Common myeloid progenitor, CD34-positive (primary cell): ENCODE data around the gene ZDHHC16. TPM values are rescaled to one million over a fixed set of nuclear protein-coding genes. Genes with fewer than 3 reads are reported as not detected.

Experiments
- CTCF ChIA-PET: fragments of 350-600 bp; sonication (Branson Sonifier 250); formaldehyde crosslinking; loops from one replicate; lab custom pipeline; 2021; ENCODE audit warnings: antibody characterized with exemption; lab: Charles Lee
- POLR2A ChIA-PET: fragments of 350-600 bp; sonication (Branson Sonifier 250); formaldehyde crosslinking; loops from one replicate; lab custom pipeline; 2021; ENCODE audit warnings: antibody characterized with exemption; lab: Charles Lee
- DNase-seq, 3 donors: peaks; one replicate each; pipeline versions ENCODE4 v3.0.0 to v3.0.0-alpha.2; 2013
- H3K27ac ChIP-seq, 2 experiments: 1 replicate in 1 of 2; 2 replicates in 1 of 2; pipeline ENCODE4 v1.7.0; 2013; ENCODE audit warnings: inconsistent platforms in 2 of 2, low read length in 2 of 2, mild to moderate bottlenecking in 2 of 2, low read depth in 1 of 2, moderate library complexity in 1 of 2; ENCODE audit not compliant: severe bottlenecking in 2 of 2, insufficient read depth in 1 of 2, poor library complexity in 1 of 2
- H3K27me3 ChIP-seq, 5 experiments: replicated peaks in 2 of 5; 1 replicate in 3 of 5; 2 replicates in 2 of 5; pipeline versions ENCODE4 v1.6.1 to v1.7.0; 2013; ENCODE audit warnings: low read length in 4 of 5, mild to moderate bottlenecking in 2 of 5, moderate library complexity in 2 of 5, inconsistent platforms in 1 of 5; ENCODE audit not compliant: insufficient read depth in 5 of 5, control insufficient read depth in 4 of 5
- H3K36me3 ChIP-seq, 4 experiments: 1 replicate in 2 of 4; 2 replicates in 2 of 4; pipeline versions ENCODE4 v1.6.1 to v1.7.0; 2013; ENCODE audit warnings: low read length in 3 of 4, control low read depth in 1 of 4, mild to moderate bottlenecking in 1 of 4; ENCODE audit not compliant: control insufficient read depth in 4 of 4, insufficient read depth in 4 of 4
- H3K4me1 ChIP-seq, 4 experiments: 1 replicate in 3 of 4; 2 replicates in 1 of 4; pipeline versions ENCODE4 v1.6.1 to v1.7.1; 2013; ENCODE audit warnings: low read length in 3 of 4, mild to moderate bottlenecking in 3 of 4, control low read depth in 1 of 4, inconsistent platforms in 1 of 4, moderate library complexity in 1 of 4; ENCODE audit not compliant: control insufficient read depth in 4 of 4, insufficient read depth in 4 of 4; ENCODE audit errors: control extremely low read depth in 1 of 4
- H3K4me3 ChIP-seq, 7 experiments: 1 replicate in 4 of 7; 2 replicates in 3 of 7; pipeline versions ENCODE4 v1.5.1 to v1.7.0; 2013; ENCODE audit warnings: mild to moderate bottlenecking in 7 of 7, low read length in 6 of 7, moderate library complexity in 6 of 7, inconsistent platforms in 2 of 7, low read depth in 2 of 7, control low read depth in 1 of 7; ENCODE audit not compliant: insufficient read depth in 4 of 7, control insufficient read depth in 1 of 7; ENCODE audit errors: extremely low read depth in 1 of 7
- H3K9me3 ChIP-seq, 5 experiments: 1 replicate in 4 of 5; 2 replicates in 1 of 5; pipeline versions ENCODE4 v1.6.1 to v1.7.1; 2013; ENCODE audit warnings: low read length in 4 of 5, mild to moderate bottlenecking in 2 of 5, inconsistent platforms in 1 of 5, low read depth in 1 of 5, moderate library complexity in 1 of 5; ENCODE audit not compliant: control insufficient read depth in 4 of 5, insufficient read depth in 2 of 5; ENCODE audit errors: control extremely low read depth in 1 of 5
- WGBS: methylation state at CpG from one replicate; pipeline ENCODE4 v1.1.5; 2013; ENCODE audit not compliant: insufficient coverage; 5-methylcytosine and 5-hydroxymethylcytosine counted together
- polyA plus RNA-seq: library from polyadenylated mRNA; unstranded; fragments of 120-200 nt; gene quantifications from one replicate; pipeline ENCODE4 v1.2.1, GENCODE V29; 2013

Gene ZDHHC16
- 26.7 TPM for polyA plus RNA-seq

DNA sequence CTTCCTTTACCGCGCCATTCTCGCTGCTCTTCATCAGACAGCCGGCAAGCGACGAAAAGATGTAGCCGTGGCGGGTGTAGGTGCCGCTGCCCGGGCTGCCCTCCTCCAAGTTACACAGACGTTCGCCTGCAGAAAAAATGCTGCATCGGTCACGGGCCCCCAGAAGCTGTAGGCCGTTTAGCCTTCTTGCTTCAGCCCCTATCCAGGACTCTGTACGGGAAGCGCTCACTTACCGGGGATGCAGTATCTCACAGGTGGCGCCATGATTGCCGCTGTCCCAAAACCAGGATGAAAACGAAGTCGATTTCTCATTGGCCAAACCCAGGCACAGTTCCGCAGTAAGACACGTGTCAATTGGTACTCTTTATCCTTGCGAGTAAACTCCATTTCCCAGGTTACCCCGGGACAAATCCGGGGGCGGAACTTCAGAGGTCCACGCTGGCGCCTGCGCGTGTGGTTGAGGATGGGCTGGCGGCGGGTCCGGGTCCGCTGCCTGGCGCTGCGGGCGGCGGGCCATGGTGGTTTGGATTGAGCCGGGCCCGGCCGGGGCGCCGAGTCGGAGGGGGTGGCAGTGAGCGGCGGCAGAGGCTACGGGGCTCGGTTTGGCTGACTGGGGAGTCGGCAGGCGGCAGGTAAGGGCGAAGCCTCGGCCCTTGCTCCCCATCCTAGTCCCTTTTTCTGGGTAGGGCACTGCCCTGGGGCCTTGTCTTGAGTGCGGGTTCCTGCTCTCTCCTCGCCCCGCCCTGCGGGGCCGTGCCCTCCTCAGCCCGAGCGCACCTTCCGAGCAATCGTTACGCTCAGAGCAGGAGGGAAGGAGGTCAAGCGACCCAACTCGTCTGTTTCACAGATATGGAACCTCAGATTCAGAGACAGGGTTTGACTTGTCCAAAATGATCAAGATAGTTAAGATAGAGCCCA lies at the start of gene ZDHHC16, which contains the start of gene EXOSC1:
Gene ZDHHC16 (plus strand): TSS at position 454 of the 918 bp plus-strand sequence. CDS start 5,501 bp downstream, outside the sequence.
Gene EXOSC1 (minus strand): TSS at position 285 of the 918 bp plus-strand sequence. CDS start 21 bp downstream, at position 264.
- H3K9me3 ChIP-seq: no peaks in the 10 kb centered on the region
- peak within 1 kb of the TSS; percentile 64 to 79 for H3K27ac ChIP-seq
- WGBS: under 1% methylated on average over 62 of the region's 66 CpGs
- peaks cover 9 to 30% (median 19%) of the 10 kb centered on the region in 4 experiments for H3K4me1 ChIP-seq
- DNase-seq: peak; percentile 92 to 96 (median 94)
- CTCF ChIA-PET: interaction anchor here (1.1 to 1.5 kb wide), 5 partner anchors 9 to 181 kb away, joined by 3 to 4 read pairs (median 3); partner anchors contain the start of gene RRP12
- H3K27me3 ChIP-seq: no peaks in the 10 kb centered on the region
- H3K36me3 ChIP-seq: peaks cover 2 to 20% (median 9%) of the 10 kb centered on the region in 4 experiments
- POLR2A ChIA-PET: no interaction called here
- H3K4me3 ChIP-seq: peak within 1 kb of the TSS; percentile 86 to 99 (median 92)

DNA sequence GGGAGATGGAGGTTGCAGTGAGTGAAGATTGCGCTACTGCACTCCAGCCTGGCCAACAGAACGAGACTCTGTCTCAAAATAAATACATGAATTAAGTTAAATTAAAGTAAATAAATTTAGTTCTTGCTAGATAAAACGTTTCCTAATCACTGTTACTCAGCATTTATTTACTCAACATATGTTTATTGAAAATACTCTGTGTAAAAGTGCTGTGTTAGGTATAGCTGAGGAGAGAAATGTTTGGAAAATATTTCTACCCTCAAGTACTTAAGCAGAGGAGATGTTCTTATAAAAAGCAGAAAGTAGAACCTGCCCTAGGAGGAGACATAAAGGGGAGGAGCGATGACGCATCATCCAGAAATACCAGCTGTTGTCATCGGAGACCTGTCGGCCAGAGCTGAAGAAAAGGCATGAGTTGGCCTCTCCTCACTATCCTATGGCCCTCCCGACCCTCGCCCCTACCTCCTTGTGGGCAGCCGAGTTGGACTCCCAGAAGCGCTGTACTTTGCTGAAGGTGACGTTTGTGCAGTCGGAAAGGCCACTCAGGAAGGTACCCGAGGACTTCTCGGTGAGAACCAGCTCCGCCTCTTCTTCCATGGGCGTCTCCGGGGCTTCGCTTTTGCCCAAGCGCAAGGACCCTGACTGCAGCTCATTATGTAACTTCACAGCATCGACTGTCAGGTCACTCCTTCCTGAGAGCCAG lies 46.0 kb upstream of the ZDHHC16 start:
- DNase-seq: peak in 2 of 3 donors; percentile 51 to 75
- Histone ChIP-seq H3K27ac (peak overlapping the region; percentile 95 to 98), H3K9me3 (no peaks in the 10 kb centered on the region), H3K27me3 (no peaks in the 10 kb centered on the region), H3K4me3 (peak overlapping the region in 6 of 7 experiments; percentile 88 to 93 (median 90)), H3K36me3 (peaks cover 6 to 19% (median 10%) of the 10 kb centered on the region in 4 experiments), H3K4me1 (peaks cover 0 to 19% (median 13%) of the 10 kb centered on the region in 4 experiments)
- CTCF ChIA-PET: interaction anchor here (0.6 to 3.7 kb wide), 12 partner anchors 9 to 239 kb away, joined by 3 to 13 read pairs (median 4); no protein-coding TSS in a partner anchor
- POLR2A ChIA-PET: interaction anchor here (0.6 to 0.8 kb wide), 3 partner anchors 13 to 30 kb away, joined by 3 to 5 read pairs (median 3); no protein-coding TSS in a partner anchor
- WGBS: 34% methylated on average over 18 of the region's 21 CpGs

DNA sequence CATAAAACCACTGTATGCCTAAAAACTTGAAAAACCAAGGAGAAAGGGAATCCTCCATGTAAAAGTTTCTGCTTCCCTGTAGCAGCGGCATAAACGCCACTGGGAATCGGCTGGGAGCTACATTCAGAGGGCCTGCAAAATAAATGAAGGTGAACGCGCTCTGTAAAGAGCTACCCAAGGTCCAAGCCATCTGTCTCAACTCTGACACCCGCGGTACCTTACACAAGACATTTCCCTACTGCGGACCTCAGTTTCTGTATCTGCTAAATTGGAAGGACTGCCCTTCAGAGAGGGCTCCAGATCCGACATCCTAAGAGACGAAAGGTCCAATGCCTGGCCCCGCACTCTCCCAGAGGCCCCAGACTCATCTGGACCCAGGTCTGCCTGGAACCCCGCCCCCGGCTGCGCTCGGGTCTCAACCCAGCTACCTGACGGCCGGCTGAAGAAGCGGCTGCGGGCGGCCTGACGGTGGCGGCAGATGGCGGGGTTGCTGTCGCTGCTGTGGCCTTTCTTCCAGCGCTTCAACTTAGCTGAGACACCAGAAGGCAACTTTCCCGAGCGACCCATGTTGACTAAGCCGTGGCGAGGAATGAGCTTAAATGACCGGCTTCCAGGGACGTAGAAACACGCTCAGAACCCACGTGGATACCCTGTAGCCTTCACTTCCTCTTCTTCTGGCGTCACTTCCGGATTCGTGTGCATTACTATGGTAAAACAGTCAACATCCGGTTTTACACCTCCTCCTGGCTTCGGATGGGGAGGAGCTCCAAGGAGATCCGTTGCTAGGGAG lies 45.1 kb upstream of the ZDHHC16 start, which contains the start of gene RRP12:
Gene RRP12 (minus strand): TSS at position 676 of the 790 bp plus-strand sequence. CDS start 109 bp downstream, at position 567.
- Histone ChIP-seq H3K27ac (peak within 1 kb of the TSS; percentile 95 to 98), H3K27me3 (no peaks in the 10 kb centered on the region), H3K4me3 (peak within 1 kb of the TSS; percentile 65 to 93 (median 90)), H3K36me3 (peaks cover 6 to 13% (median 9%) of the 10 kb centered on the region in 4 experiments), H3K9me3 (no peaks in the 10 kb centered on the region), H3K4me1 (peaks cover 0 to 23% (median 17%) of the 10 kb centered on the region in 4 experiments)
- ChIA-PET POLR2A (interaction anchor here (0.6 kb wide), 1 partner anchor 29 kb away, joined by 5 read pairs; no protein-coding TSS in a partner anchor), CTCF (interaction anchor here (0.7 to 3.7 kb wide), 14 partner anchors 10 to 81 kb away, joined by 3 to 13 read pairs (median 4); no protein-coding TSS in a partner anchor)
- DNase-seq: peak; percentile 99
- WGBS: 0% methylated on average over 37 of the region's 39 CpGs

DNA sequence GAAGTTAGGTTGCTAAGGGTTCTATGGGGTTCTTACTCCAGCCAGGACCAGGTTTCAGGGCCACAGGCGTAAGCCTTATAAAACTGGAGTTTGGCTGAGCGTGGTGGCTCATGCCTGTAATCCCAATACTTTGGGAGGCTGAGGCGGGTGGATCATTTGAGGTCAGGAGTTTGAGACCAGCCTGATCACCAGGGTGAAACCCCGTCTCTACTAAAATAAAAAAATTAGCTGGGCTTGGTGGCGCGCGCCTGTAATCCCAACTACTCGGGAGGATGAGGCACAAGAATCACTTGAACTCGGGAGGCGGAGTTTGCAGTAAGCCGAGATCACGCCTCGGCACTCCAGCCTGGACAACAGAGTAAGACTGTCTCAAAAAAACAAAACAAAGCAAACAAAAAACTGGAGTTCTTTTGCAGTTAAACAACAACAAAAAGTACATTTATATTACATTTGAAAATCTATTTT lies 44.5 kb upstream of the ZDHHC16 start:
- ChIA-PET CTCF (interaction anchor here (0.7 to 3.7 kb wide), 9 partner anchors 9 to 57 kb away, joined by 3 to 13 read pairs (median 4); no protein-coding TSS in a partner anchor), POLR2A (no interaction called here)
- Histone ChIP-seq H3K27ac (peak overlapping the region; percentile 95 to 98), H3K9me3 (no peaks in the 10 kb centered on the region), H3K4me3 (peak overlapping the region in 6 of 7 experiments; percentile 65 to 93 (median 89)), H3K27me3 (no peaks in the 10 kb centered on the region), H3K4me1 (peaks cover 0 to 29% (median 23%) of the 10 kb centered on the region in 4 experiments), H3K36me3 (peaks cover under 1 to 7% (median 3%) of the 10 kb centered on the region in 4 experiments)
- no peak for DNase-seq
- 69% methylated on average over 10 of the region's 13 CpGs for whole genome bisulfite sequencing

DNA sequence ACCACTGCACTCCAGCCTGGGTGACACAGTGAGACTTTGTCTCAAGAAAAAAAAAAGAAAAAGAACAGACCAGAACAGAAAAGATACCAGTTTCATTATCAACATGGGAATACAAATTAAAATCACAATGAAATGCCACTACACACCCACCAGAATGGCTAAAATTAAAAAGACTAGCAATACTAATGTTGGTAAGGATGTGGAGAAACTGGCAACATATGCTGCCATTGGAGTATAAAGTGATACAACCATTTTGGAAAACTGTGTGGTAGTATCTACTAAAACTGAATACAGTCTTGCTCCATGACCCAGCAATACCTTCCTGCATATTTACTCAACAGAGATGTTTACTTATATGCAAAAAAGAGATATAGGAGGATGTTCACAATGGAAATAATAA lies 41.9 kb upstream of the ZDHHC16 start:
- H3K27me3 ChIP-seq: no peaks in the 10 kb centered on the region
- ChIA-PET POLR2A (no interaction called here), CTCF (interaction anchor here (0.7 to 0.8 kb wide), 2 partner anchors 9 to 125 kb away, joined by 3 to 4 read pairs; no protein-coding TSS in a partner anchor)
- no peaks in the 10 kb centered on the region for H3K9me3 ChIP-seq
- no peaks in the 10 kb centered on the region for H3K36me3 ChIP-seq
- H3K4me1 ChIP-seq: peaks cover 2 to 52% (median 35%) of the 10 kb centered on the region in 4 experiments
- no peak overlapping the region for H3K27ac ChIP-seq
- no peak for DNase-seq
- no peak overlapping the region for H3K4me3 ChIP-seq
